H9 (cell line): ENCODE data around the gene TM9SF3. TPM values are rescaled to one million over a fixed set of nuclear protein-coding genes. Genes with fewer than 3 reads are reported as not detected.

ENCODE experiments used
- DNase-seq: peaks from one replicate; pipeline ENCODE4 v3.0.0-alpha.2; 2017
- H2AFZ ChIP-seq: one replicate; pipeline ENCODE4 v1.6.1; 2013; ENCODE audit warnings: mild to moderate bottlenecking, low read length, control low read depth, moderate library complexity
- H2AK5ac ChIP-seq: 2 replicates; pipeline ENCODE4 v1.6.1; 2013; ENCODE audit warnings: low read length, control low read depth, mixed read lengths; ENCODE audit not compliant: insufficient read length
- H2BK120ac ChIP-seq: one replicate; pipeline ENCODE4 v1.6.1; 2013; ENCODE audit warnings: low read depth, mild to moderate bottlenecking, low read length, control low read depth, inconsistent platforms; ENCODE audit not compliant: poor library complexity, severe bottlenecking
- H2BK12ac ChIP-seq: 2 replicates; pipeline ENCODE4 v1.6.1; 2013; ENCODE audit warnings: low read length, control low read depth, mixed read lengths, low read depth; ENCODE audit not compliant: insufficient read length
- H2BK15ac ChIP-seq: 2 replicates; pipeline ENCODE4 v1.6.1; 2013; ENCODE audit warnings: low read depth, low read length, control low read depth
- H2BK20ac ChIP-seq: one replicate; pipeline ENCODE4 v1.6.1; 2013; ENCODE audit warnings: low read depth, mild to moderate bottlenecking, low read length, control low read depth, inconsistent platforms; ENCODE audit not compliant: poor library complexity, severe bottlenecking
- H2BK5ac ChIP-seq: 2 replicates; pipeline ENCODE4 v1.6.1; 2013; ENCODE audit warnings: low read length, control low read depth, mixed read lengths; ENCODE audit not compliant: insufficient read length
- H3K14ac ChIP-seq: 2 replicates; pipeline ENCODE4 v1.6.1; 2013; ENCODE audit warnings: low read length, control low read depth; ENCODE audit not compliant: insufficient read depth
- H3K18ac ChIP-seq: 2 replicates; pipeline ENCODE4 v1.6.1; 2013; ENCODE audit warnings: low read depth, mild to moderate bottlenecking, mixed read lengths, low read length, control low read depth; ENCODE audit not compliant: insufficient read length
- H3K23ac ChIP-seq: 2 replicates; pipeline ENCODE4 v1.6.1; 2013; ENCODE audit warnings: low read length, control low read depth, mixed read lengths, low read depth; ENCODE audit not compliant: insufficient read length
- H3K23me2 ChIP-seq: 2 replicates; pipeline ENCODE4 v1.6.1; 2013; ENCODE audit warnings: low read depth, mild to moderate bottlenecking, mixed read lengths, low read length, control low read depth; ENCODE audit not compliant: insufficient read length, poor library complexity, severe bottlenecking
- H3K27ac ChIP-seq: 2 replicates; pipeline ENCODE4 v1.5.1; 2013; ENCODE audit warnings: low read length, control low read depth, mixed read lengths, low read depth; ENCODE audit not compliant: insufficient read length
- H3K27me3 ChIP-seq: 2 replicates; pipeline ENCODE4 v1.6.1; 2013; ENCODE audit warnings: low read length, control low read depth, inconsistent platforms; ENCODE audit not compliant: insufficient read depth
- H3K4ac ChIP-seq: 2 replicates; pipeline ENCODE4 v1.6.1; 2013; ENCODE audit warnings: low read depth, mild to moderate bottlenecking, control low read depth, inconsistent platforms, low read length, moderate library complexity
- H3K4me1 ChIP-seq: 2 replicates; pipeline ENCODE4 v1.6.1; 2013; ENCODE audit warnings: low read length, control low read depth, inconsistent platforms; ENCODE audit not compliant: insufficient read depth
- H3K4me2 ChIP-seq: 2 replicates; pipeline ENCODE4 v1.6.1; 2013; ENCODE audit warnings: low read length, control low read depth, mixed read lengths; ENCODE audit not compliant: insufficient read length, insufficient read depth
- H3K56ac ChIP-seq: 2 replicates; pipeline ENCODE4 v1.6.1; 2013; ENCODE audit warnings: low read depth, mild to moderate bottlenecking, mixed read lengths, low read length, control low read depth; ENCODE audit not compliant: insufficient read length
- H3K79me1 ChIP-seq: 2 replicates; pipeline ENCODE4 v1.6.1; 2013; ENCODE audit warnings: low read depth, mild to moderate bottlenecking, moderate library complexity, low read length, control low read depth, inconsistent platforms; ENCODE audit not compliant: insufficient read depth, poor library complexity, severe bottlenecking
- H3K79me2 ChIP-seq: 2 replicates; pipeline ENCODE4 v1.6.1; 2013; ENCODE audit warnings: low read length, control low read depth, inconsistent platforms; ENCODE audit not compliant: insufficient read depth
- H3K9ac ChIP-seq: 2 replicates; pipeline ENCODE4 v1.6.1; 2013; ENCODE audit warnings: low read length, control low read depth, mixed read lengths; ENCODE audit not compliant: insufficient read length; ENCODE audit errors: extremely low read depth
- H3K9me3 ChIP-seq: one replicate; pipeline ENCODE4 v1.6.1; 2013; ENCODE audit warnings: low read depth, low read length, inconsistent platforms; ENCODE audit not compliant: control insufficient read depth
- H3T11ph ChIP-seq: one replicate; pipeline ENCODE4 v1.6.1; 2013; ENCODE audit warnings: mild to moderate bottlenecking, low read length, control low read depth, inconsistent platforms
- H4K20me1 ChIP-seq: one replicate; pipeline ENCODE4 v1.6.1; 2013; ENCODE audit not compliant: control insufficient read depth, insufficient read length, insufficient read depth
- H4K5ac ChIP-seq: 2 replicates; pipeline ENCODE4 v1.6.1; 2013; ENCODE audit warnings: low read depth, mild to moderate bottlenecking, mixed read lengths, low read length, control low read depth; ENCODE audit not compliant: insufficient read length
- H4K8ac ChIP-seq: replicated peaks from 2 replicates; pipeline ENCODE4 v1.6.1; 2013; ENCODE audit warnings: low read length, control low read depth, mixed read lengths, low read depth; ENCODE audit not compliant: insufficient read length
- H4K91ac ChIP-seq: 2 replicates; pipeline ENCODE4 v1.6.1; 2013; ENCODE audit warnings: low read depth, mild to moderate bottlenecking, moderate library complexity, mixed read lengths, low read length, control low read depth; ENCODE audit not compliant: insufficient read length
- H3K27ac Mint-ChIP-seq, 3 experiments: 2 replicates in 2 of 3; 3 replicates in 1 of 3; pipeline ENCODE4 v1.8.0; 2020 to 2021; ENCODE audit warnings: mixed read lengths in 3 of 3, mild to moderate bottlenecking in 1 of 3, moderate library complexity in 1 of 3
- H3K27me3 Mint-ChIP-seq: 2 replicates; pipeline ENCODE4 v1.8.0; 2021; ENCODE audit warnings: low read depth, mild to moderate bottlenecking, moderate library complexity, mixed read lengths
- H3K36me3 Mint-ChIP-seq, 3 experiments: 2 replicates in 2 of 3; 3 replicates in 1 of 3; pipeline ENCODE4 v1.8.0; 2020 to 2021; ENCODE audit warnings: low read depth in 3 of 3, mixed read lengths in 3 of 3; ENCODE audit not compliant: insufficient read depth in 1 of 3
- H3K4me1 Mint-ChIP-seq, 2 experiments: 2 replicates each; pipeline ENCODE4 v1.8.0; 2020; ENCODE audit warnings: mixed read lengths in 2 of 2
- H3K4me3 Mint-ChIP-seq, 2 experiments: 2 replicates in 1 of 2; 3 replicates in 1 of 2; pipeline ENCODE4 v1.8.0; 2020 to 2021; ENCODE audit warnings: mild to moderate bottlenecking in 2 of 2, mixed read lengths in 2 of 2, moderate library complexity in 1 of 2
- H3K9me3 Mint-ChIP-seq, 2 experiments: 2 replicates in 1 of 2; 3 replicates in 1 of 2; pipeline ENCODE4 v1.8.0; 2020; ENCODE audit warnings: mild to moderate bottlenecking in 2 of 2, mixed read lengths in 2 of 2, moderate library complexity in 1 of 2
- CTCF ChIP-seq: fragments of 200-600 bp; sonication (generic); conservative IDR thresholded peaks from 3 replicates; pipeline ENCODE4 v1.8.0; 2021; ENCODE audit warnings: antibody characterized with exemption, mild to moderate bottlenecking
- WGBS: extraction: QIAGEN DNeasy Blood & Tissue Kit; methylation state at CpG from one replicate; pipeline ENCODE4 v1.1.7; 2013; ENCODE audit warnings: missing lambda C conversion rate, low lambda C conversion rate, mixed read lengths; ENCODE audit not compliant: insufficient read length; ENCODE audit errors: extremely low coverage; 5-methylcytosine and 5-hydroxymethylcytosine counted together
- total RNA-seq: library from RNA; stranded (reverse); gene quantifications from 2 replicates; pipeline ENCODE4 v1.2.1, GENCODE V29; 2021

The TM9SF3 gene
- total RNA-seq, 1 experiment from 2014 or later, result 120 TPM

- no peak overlapping the region for H3K4ac ChIP-seq
- no peaks in the 10 kb centered on the region; a peak in 1 of 5 replicates for H3K9me3 Mint-ChIP-seq
- H3K27me3 Mint-ChIP-seq, result peaks cover 33% of the 10 kb centered on the region
- H2BK120ac ChIP-seq, result no peak overlapping the region
- H4K5ac ChIP-seq, result no peak overlapping the region
- H4K8ac ChIP-seq, result no peak overlapping the region
- WGBS, result no CpG with 5 or more reads among the region's 12 CpGs
- H3K79me2 ChIP-seq, result no peaks in the 10 kb centered on the region
- no peak overlapping the region for H3K4me2 ChIP-seq
- H3K27ac ChIP-seq, result no peak overlapping the region
- H3K4me1 Mint-ChIP-seq, result peaks cover 29 to 45% of the 10 kb centered on the region in 2 experiments
- H3K4me1 ChIP-seq, result peaks cover 9% of the 10 kb centered on the region; the same call in 1 of the 2 replicates
- no peak overlapping the region for H3K9ac ChIP-seq
- H4K91ac ChIP-seq, result no peak overlapping the region
- TF ChIP-seq CTCF, result no peak
- H2AK5ac ChIP-seq, result no peak overlapping the region
- no peak overlapping the region for H2AFZ ChIP-seq
- H3K9me3 ChIP-seq, result no peaks in the 10 kb centered on the region
- no peak for DNase-seq
- H2BK20ac ChIP-seq, result no peak overlapping the region
- H3K23me2 ChIP-seq, result no peaks in the 10 kb centered on the region
- no peak overlapping the region for H3K4me3 Mint-ChIP-seq
- H2BK12ac ChIP-seq, result no peak overlapping the region
- no peak overlapping the region for H3K27ac Mint-ChIP-seq
- H3K23ac ChIP-seq, result no peak overlapping the region
- no peaks in the 10 kb centered on the region; the same call in 1 of the 2 replicates for H3K27me3 ChIP-seq
- H3K18ac ChIP-seq, result no peak overlapping the region
- no peaks in the 10 kb centered on the region for H4K20me1 ChIP-seq
- no peak overlapping the region for H2BK5ac ChIP-seq
- H3K56ac ChIP-seq, result no peak overlapping the region
- no peaks in the 10 kb centered on the region for H3K36me3 Mint-ChIP-seq
- no peak overlapping the region for H3T11ph ChIP-seq
- H2BK15ac ChIP-seq, result no peak overlapping the region
- H3K79me1 ChIP-seq, result no peaks in the 10 kb centered on the region
- H3K14ac ChIP-seq, result no peak overlapping the region
Observed at GRCh38 chr10:96505150-96506136, 81.4 kb downstream of the TM9SF3 start.
